HepG2 (cell line): ENCODE measurements around the gene BAG5. TPM values are rescaled to one million over a fixed set of nuclear protein-coding genes. Genes with fewer than 3 reads are reported as not detected.

Experiments used
- BCL6 ChIP-seq: IDR thresholded peaks from 2 replicates; pipeline ENCODE4 v1.6.1; 2016; ENCODE audit warnings: missing genetic modification reagents, missing compliant biosample characterization
- DNMT1 ChIP-seq: sonication (generic); formaldehyde crosslinking; IDR thresholded peaks from 2 replicates; pipeline ENCODE4 v1.5.1; 2020; ENCODE audit warnings: mild to moderate bottlenecking, missing genetic modification reagents
- FIP1L1 ChIP-seq: fragments of 200-400 bp; formaldehyde crosslinking; IDR thresholded peaks from 2 replicates; pipeline ENCODE4 v1.6.1; 2018; ENCODE audit warnings: low read depth, mild to moderate bottlenecking, low read length, moderate library complexity, borderline replicate concordance; ENCODE audit not compliant: insufficient read depth
- HHEX ChIP-seq: IDR thresholded peaks from 2 replicates; pipeline ENCODE4 v1.6.1; 2016; ENCODE audit warnings: control low read depth
- HNRNPUL1 ChIP-seq: fragments of 200-400 bp; formaldehyde crosslinking; IDR thresholded peaks from 2 replicates; pipeline ENCODE4 v1.6.1; 2017; ENCODE audit warnings: low read depth, mild to moderate bottlenecking, low read length, moderate library complexity
- RELA ChIP-seq: sonication (generic); formaldehyde crosslinking; IDR thresholded peaks from 2 replicates; pipeline ENCODE4 v1.4.0; 2020; ENCODE audit warnings: missing genetic modification reagents
- RFX5 ChIP-seq: IDR thresholded peaks from 2 replicates; pipeline ENCODE4 v1.6.1; 2011; ENCODE audit warnings: low read depth, low read length, improper control_type of control experiment
- TARDBP ChIP-seq: sonication (generic); formaldehyde crosslinking; IDR thresholded peaks from 2 replicates; pipeline ENCODE4 v1.8.0; 2022; ENCODE audit warnings: mild to moderate bottlenecking, missing genetic modification reagents
- TP53 ChIP-seq: sonication (generic); formaldehyde crosslinking; conservative IDR thresholded peaks from 2 replicates; pipeline ENCODE4 v1.4.0; 2020; ENCODE audit warnings: missing genetic modification reagents
- TRIM24 ChIP-seq: sonication (generic); formaldehyde crosslinking; IDR thresholded peaks from 2 replicates; pipeline ENCODE4 v1.8.0; 2022; ENCODE audit warnings: mild to moderate bottlenecking, missing genetic modification reagents
- XRCC5 ChIP-seq: fragments of 200-400 bp; formaldehyde crosslinking; optimal IDR thresholded peaks from 2 replicates; pipeline ENCODE3; 2017; ENCODE audit warnings: mild to moderate bottlenecking, low read length
- ZNF33A ChIP-seq: sonication (generic); formaldehyde crosslinking; IDR thresholded peaks from 2 replicates; pipeline ENCODE4 v1.5.1; 2020; ENCODE audit warnings: missing genetic modification reagents, mild to moderate bottlenecking, moderate library complexity, borderline replicate concordance
- ZSCAN22 ChIP-seq: sonication (generic); formaldehyde crosslinking; IDR thresholded peaks from 2 replicates; pipeline ENCODE4 v1.4.0; 2020; ENCODE audit warnings: mild to moderate bottlenecking, missing genetic modification reagents
- polyA plus RNA-seq, 8 experiments: library from polyadenylated mRNA; depleted of rRNA in 3 of 8; stranded (reverse) in 7 of 8; unstranded in 1 of 8; fragments of >200 nt; fragmentation: Illumina TruSeq in 4 of 8; extraction: Trizol in 4 of 8; gene quantifications; 2 replicates each; pipeline versions ENCODE4 v1.2.1 to v1.2.3, GENCODE V29; 2011 to 2016; ENCODE audit warnings: low read depth in 4 of 8, missing spikeins in 1 of 8, mixed read lengths in 1 of 8; ENCODE audit not compliant: insufficient read depth in 1 of 8
- total RNA-seq, 5 experiments: library from RNA; depleted of rRNA; stranded (reverse); fragments of >200 nt; fragmentation: Illumina TruSeq; extraction: Trizol; gene quantifications; 2 replicates each; pipeline ENCODE4 v1.2.3, GENCODE V29; 2016; ENCODE audit warnings: low read depth in 1 of 5
- TF ChIP-seq, protein P1 (sequence below): sonication (generic); formaldehyde crosslinking; IDR thresholded peaks from 2 replicates; pipeline ENCODE4 v1.5.1; 2020; ENCODE audit warnings: missing genetic modification reagents, mild to moderate bottlenecking, borderline replicate concordance
- TF ChIP-seq, protein P2 (sequence below): fragments of 450-650 bp; IDR thresholded peaks from 2 replicates; pipeline ENCODE4 v1.6.1; 2017
- TF ChIP-seq, protein P3 (sequence below): sonication (generic); formaldehyde crosslinking; IDR thresholded peaks from 2 replicates; pipeline ENCODE4 v1.4.0; 2020; ENCODE audit warnings: missing genetic modification reagents

BAG5 gene
- total and polyA plus RNA-seq, 2 of the 13 experiments (the other 11 are each of a cell fraction or from before 2014, with no cell fraction given), result 3.5 to 21.0 TPM

DNA sequence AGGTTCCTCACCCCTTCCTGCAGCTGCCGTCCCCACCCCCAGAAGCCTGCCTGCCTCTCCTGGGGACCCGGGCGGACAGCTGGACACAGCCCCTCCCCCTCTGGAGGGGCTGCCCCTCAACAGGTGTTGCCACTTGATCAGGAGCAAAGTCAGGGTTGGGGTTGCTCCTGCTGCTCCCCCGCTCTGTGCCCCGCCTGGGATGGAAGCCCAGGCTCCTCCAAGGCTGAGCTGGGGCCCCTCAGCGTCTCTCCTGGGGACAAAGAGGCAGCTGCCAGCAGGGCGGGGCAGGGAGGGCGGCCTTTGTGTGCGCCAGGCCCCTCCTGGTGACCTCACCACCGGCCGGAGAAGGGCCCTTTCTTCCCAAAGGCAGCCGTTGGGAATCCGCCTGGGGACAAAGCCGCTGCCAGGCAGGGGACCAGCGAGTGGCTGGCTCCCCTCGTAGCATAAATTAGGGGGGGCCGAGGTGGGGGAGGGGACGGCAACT, 19.8 kb downstream of the BAG5 start (continued):
- TF ChIP-seq, protein P1, sequence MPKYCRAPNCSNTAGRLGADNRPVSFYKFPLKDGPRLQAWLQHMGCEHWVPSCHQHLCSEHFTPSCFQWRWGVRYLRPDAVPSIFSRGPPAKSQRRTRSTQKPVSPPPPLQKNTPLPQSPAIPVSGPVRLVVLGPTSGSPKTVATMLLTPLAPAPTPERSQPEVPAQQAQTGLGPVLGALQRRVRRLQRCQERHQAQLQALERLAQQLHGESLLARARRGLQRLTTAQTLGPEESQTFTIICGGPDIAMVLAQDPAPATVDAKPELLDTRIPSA (CRISPR knock-in tag), result no peak
- TF ChIP-seq, protein P2, sequence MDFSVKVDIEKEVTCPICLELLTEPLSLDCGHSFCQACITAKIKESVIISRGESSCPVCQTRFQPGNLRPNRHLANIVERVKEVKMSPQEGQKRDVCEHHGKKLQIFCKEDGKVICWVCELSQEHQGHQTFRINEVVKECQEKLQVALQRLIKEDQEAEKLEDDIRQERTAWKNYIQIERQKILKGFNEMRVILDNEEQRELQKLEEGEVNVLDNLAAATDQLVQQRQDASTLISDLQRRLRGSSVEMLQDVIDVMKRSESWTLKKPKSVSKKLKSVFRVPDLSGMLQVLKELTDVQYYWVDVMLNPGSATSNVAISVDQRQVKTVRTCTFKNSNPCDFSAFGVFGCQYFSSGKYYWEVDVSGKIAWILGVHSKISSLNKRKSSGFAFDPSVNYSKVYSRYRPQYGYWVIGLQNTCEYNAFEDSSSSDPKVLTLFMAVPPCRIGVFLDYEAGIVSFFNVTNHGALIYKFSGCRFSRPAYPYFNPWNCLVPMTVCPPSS, result no peak
- TF ChIP-seq HHEX (CRISPR knock-in tag) (no peak), TRIM24 (no peak), ZSCAN22 (CRISPR knock-in tag) (no peak), RELA (no peak), BCL6 (CRISPR knock-in tag) (no peak), DNMT1 (CRISPR knock-in tag) (no peak), ZNF33A (CRISPR knock-in tag) (no peak), TARDBP (CRISPR knock-in tag) (no peak), HNRNPUL1 (no peak), TP53 (CRISPR knock-in tag) (no peak), FIP1L1 (no peak), XRCC5 (no peak), RFX5 (no peak)
- TF ChIP-seq, protein P3, sequence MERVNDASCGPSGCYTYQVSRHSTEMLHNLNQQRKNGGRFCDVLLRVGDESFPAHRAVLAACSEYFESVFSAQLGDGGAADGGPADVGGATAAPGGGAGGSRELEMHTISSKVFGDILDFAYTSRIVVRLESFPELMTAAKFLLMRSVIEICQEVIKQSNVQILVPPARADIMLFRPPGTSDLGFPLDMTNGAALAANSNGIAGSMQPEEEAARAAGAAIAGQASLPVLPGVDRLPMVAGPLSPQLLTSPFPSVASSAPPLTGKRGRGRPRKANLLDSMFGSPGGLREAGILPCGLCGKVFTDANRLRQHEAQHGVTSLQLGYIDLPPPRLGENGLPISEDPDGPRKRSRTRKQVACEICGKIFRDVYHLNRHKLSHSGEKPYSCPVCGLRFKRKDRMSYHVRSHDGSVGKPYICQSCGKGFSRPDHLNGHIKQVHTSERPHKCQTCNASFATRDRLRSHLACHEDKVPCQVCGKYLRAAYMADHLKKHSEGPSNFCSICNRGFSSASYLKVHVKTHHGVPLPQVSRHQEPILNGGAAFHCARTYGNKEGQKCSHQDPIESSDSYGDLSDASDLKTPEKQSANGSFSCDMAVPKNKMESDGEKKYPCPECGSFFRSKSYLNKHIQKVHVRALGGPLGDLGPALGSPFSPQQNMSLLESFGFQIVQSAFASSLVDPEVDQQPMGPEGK (CRISPR knock-in tag), result 0 out of 2 replicates have a peak, but pooled peaks have one; percentile 14
